GM12801 (cell line): ENCODE data around the gene CDT1.

ENCODE experiments used
- CTCF ChIP-seq: IDR thresholded peaks from one replicate; pipeline ENCODE4 v1.5.1; 2011; ENCODE audit warnings: control low read depth; ENCODE audit not compliant: insufficient read length; ENCODE audit errors: extremely low read depth

CDT1 gene

GRCh38 chr16:88815901-88816589 is 12.5 kb downstream of the CDT1 start:
- TF ChIP-seq CTCF: peak; percentile 12

GRCh38 chr16:88816736-88817535 is 13.3 kb downstream of the CDT1 start:
- no peak for TF ChIP-seq CTCF

- no peak for TF ChIP-seq CTCF
Observed at GRCh38 chr16:88817785-88818574, 14.4 kb downstream of the CDT1 start.

- no peak for TF ChIP-seq CTCF
Observed at GRCh38 chr16:88818575-88818874, 14.9 kb downstream of the CDT1 start.

- TF ChIP-seq CTCF: no peak
Observed at GRCh38 chr16:88819126-88819525, 15.5 kb downstream of the CDT1 start.

- no peak for TF ChIP-seq CTCF
Observed at GRCh38 chr16:88820385-88821025, 16.9 kb downstream of the CDT1 start.
